HEK293T (cell line): ENCODE measurements around the gene TTLL1.

Experiments
- FOXM1 ChIP-seq: fragments of 450-650 bp; IDR thresholded peaks from 2 replicates; pipeline ENCODE4 v1.6.1; 2017; ENCODE audit warnings: mild to moderate bottlenecking, borderline replicate concordance
- HDGF ChIP-seq: fragments of 450-650 bp; IDR thresholded peaks from 2 replicates; pipeline ENCODE4 v1.6.1; 2017; ENCODE audit warnings: antibody characterized with exemption, borderline replicate concordance

GRCh38 chr22:42991010-42991651 is 98.1 kb downstream of the TTLL1 start:
- TF ChIP-seq FOXM1 (no peak), HDGF (no peak)
